Smooth muscle cell (in vitro differentiated cells): Measurements from ENCODE around the gene SLC45A3. TPM values are rescaled to one million over a fixed set of nuclear protein-coding genes. Genes with fewer than 3 reads are reported as not detected.

ENCODE experiments used
- DNase-seq: peaks from one replicate; lab custom pipeline; 2025; ENCODE audit not compliant: unreplicated experiment; lab: John Stamatoyannopoulos, UW
- H2AFZ ChIP-seq: fragments of 200-600 bp; sonication (generic); 2 replicates; pipeline ENCODE4 v1.6.0; 2016; ENCODE audit warnings: antibody characterized with exemption, low read depth, mild to moderate bottlenecking
- H3F3A ChIP-seq: fragments of 200-600 bp; sonication (generic); 2 replicates; pipeline ENCODE4 v1.6.0; 2017; ENCODE audit warnings: antibody characterized with exemption, low read depth
- H3K27ac ChIP-seq: fragments of 200-600 bp; sonication (generic); 2 replicates; pipeline ENCODE4 v1.5.1; 2016; ENCODE audit warnings: low read depth, mild to moderate bottlenecking
- H3K27me3 ChIP-seq: fragments of 200-600 bp; sonication (generic); 2 replicates; pipeline ENCODE4 v1.6.1; 2016; ENCODE audit warnings: low read depth, mild to moderate bottlenecking
- H3K36me3 ChIP-seq: fragments of 200-600 bp; sonication (generic); 2 replicates; pipeline ENCODE4 v1.5.1; 2016; ENCODE audit warnings: low read depth
- H3K4me1 ChIP-seq: fragments of 200-600 bp; sonication (generic); 2 replicates; pipeline ENCODE4 v1.5.1; 2016; ENCODE audit warnings: low read depth
- H3K4me2 ChIP-seq: fragments of 200-600 bp; sonication (generic); 2 replicates; pipeline ENCODE4 v1.6.0; 2016; ENCODE audit warnings: mild to moderate bottlenecking
- H3K4me3 ChIP-seq: fragments of 200-600 bp; sonication (generic); 2 replicates; pipeline ENCODE4 v1.5.1; 2016; ENCODE audit warnings: mild to moderate bottlenecking
- H3K79me2 ChIP-seq: fragments of 200-600 bp; sonication (generic); 2 replicates; pipeline ENCODE4 v1.6.0; 2016; ENCODE audit warnings: low read depth, mild to moderate bottlenecking
- H3K9ac ChIP-seq: fragments of 200-600 bp; sonication (generic); 2 replicates; pipeline ENCODE4 v1.6.0; 2016; ENCODE audit warnings: low read depth
- H3K9me3 ChIP-seq: fragments of 200-600 bp; sonication (generic); replicated peaks from 2 replicates; pipeline ENCODE4 v1.5.1; 2016; ENCODE audit warnings: low read depth
- H4K20me1 ChIP-seq: fragments of 200-600 bp; sonication (generic); 2 replicates; pipeline ENCODE4 v1.6.0; 2016; ENCODE audit warnings: low read depth
- CTCF ChIP-seq: fragments of 200-600 bp; sonication (generic); IDR thresholded peaks from 2 replicates; pipeline ENCODE4 v1.5.1; 2017; ENCODE audit warnings: borderline replicate concordance, mild to moderate bottlenecking, antibody characterized with exemption; ENCODE audit not compliant: insufficient read depth, poor library complexity, severe bottlenecking
- WGBS: methylation state at CpG from one replicate; pipeline ENCODE4 v1.1.7; 2016; ENCODE audit warnings: low lambda C conversion rate; 5-methylcytosine and 5-hydroxymethylcytosine counted together
- polyA plus RNA-seq: library from polyadenylated mRNA; unstranded; fragments of >200 nt; fragmentation: Nextera tagmentation; extraction: Ambion mirVana; gene quantifications from 2 replicates; pipeline ENCODE4 v1.2.1, GENCODE V29; 2016
- total RNA-seq: library from RNA; depleted of rRNA; stranded (reverse); fragments of >200 nt; gene quantifications from 2 replicates; pipeline ENCODE4 v1.2.3, GENCODE V29; 2014

The SLC45A3 gene
- total and polyA plus RNA-seq, 2 experiments from 2014 or later: 3.1 to 4.9 TPM

GRCh38 chr1:205630651-205631009, 49.7 kb downstream of the SLC45A3 start:
- Histone ChIP-seq H3K9ac (peak overlapping the region; percentile 96), H3K27ac (peak overlapping the region; percentile 93), H2AFZ (no peak overlapping the region), H3K4me1 (peaks cover 12% of the 10 kb centered on the region), H3K4me2 (peak overlapping the region; percentile 89), H3K79me2 (peaks cover 53% of the 10 kb centered on the region), H3F3A (no peaks in the 10 kb centered on the region), H4K20me1 (peaks cover 32% of the 10 kb centered on the region), H3K36me3 (no peaks in the 10 kb centered on the region), H3K9me3 (no peaks in the 10 kb centered on the region), H3K4me3 (peak overlapping the region; percentile 77), H3K27me3 (no peaks in the 10 kb centered on the region)
- 23% methylated on average over 3 of the region's 3 CpGs for WGBS
- TF ChIP-seq CTCF: no peak
- DNase-seq: no peak

GRCh38 chr1:205630241-205630640, 50.1 kb downstream of the SLC45A3 start:
- Histone ChIP-seq H3K4me3 (peak overlapping the region; percentile 77), H3K4me2 (peak overlapping the region; percentile 89), H2AFZ (no peak overlapping the region), H4K20me1 (peaks cover 35% of the 10 kb centered on the region), H3K79me2 (peaks cover 57% of the 10 kb centered on the region), H3K36me3 (no peaks in the 10 kb centered on the region), H3F3A (no peaks in the 10 kb centered on the region), H3K9me3 (no peaks in the 10 kb centered on the region), H3K27ac (peak overlapping the region; percentile 93), H3K4me1 (peaks cover 12% of the 10 kb centered on the region), H3K9ac (peak overlapping the region; percentile 96), H3K27me3 (no peaks in the 10 kb centered on the region)
- no peak for DNase-seq
- 43% methylated on average over 3 of the region's 3 CpGs for WGBS
- TF ChIP-seq CTCF: no peak

GRCh38 chr1:205629751-205630150, 50.6 kb downstream of the SLC45A3 start:
- Histone ChIP-seq H3K79me2 (peaks cover 62% of the 10 kb centered on the region), H3K27ac (peak overlapping the region; percentile 93), H3K4me3 (peak overlapping the region; percentile 77), H3K36me3 (no peaks in the 10 kb centered on the region), H3K9ac (peak overlapping the region; percentile 96), H2AFZ (no peak overlapping the region), H3K27me3 (no peaks in the 10 kb centered on the region), H3K4me2 (peak overlapping the region; percentile 89), H3F3A (no peaks in the 10 kb centered on the region), H4K20me1 (peaks cover 40% of the 10 kb centered on the region), H3K9me3 (no peaks in the 10 kb centered on the region), H3K4me1 (peaks cover 12% of the 10 kb centered on the region)
- DNase-seq: no peak
- no peak for TF ChIP-seq CTCF
- WGBS: 90% methylated on average over 6 of the region's 6 CpGs

GRCh38 chr1:205627956-205628355, 52.4 kb downstream of the SLC45A3 start:
- Histone ChIP-seq H4K20me1 (peaks cover 50% of the 10 kb centered on the region), H3K9ac (no peak overlapping the region), H3K4me1 (peaks cover 12% of the 10 kb centered on the region), H3K27me3 (no peaks in the 10 kb centered on the region), H3K4me3 (no peak overlapping the region), H3K79me2 (peaks cover 78% of the 10 kb centered on the region), H3F3A (no peaks in the 10 kb centered on the region), H3K27ac (no peak overlapping the region), H3K4me2 (no peak overlapping the region), H3K9me3 (no peaks in the 10 kb centered on the region), H3K36me3 (no peaks in the 10 kb centered on the region), H2AFZ (no peak overlapping the region)
- no peak for DNase-seq
- no peak for TF ChIP-seq CTCF
- 98% methylated on average over 8 of the region's 8 CpGs for WGBS
